H7 (cell line): ENCODE data around the gene FBRSL1. TPM values are rescaled to one million over a fixed set of nuclear protein-coding genes. Genes with fewer than 3 reads are reported as not detected.

Experiments
- DNase-seq: peaks from one replicate; pipeline ENCODE4 v3.0.0; 2012
- H3K27me3 ChIP-seq: 2 replicates; pipeline ENCODE4 v1.6.0; 2011; ENCODE audit warnings: mild to moderate bottlenecking, low read length; ENCODE audit not compliant: control insufficient read depth, insufficient read depth
- H3K36me3 ChIP-seq: replicated peaks from 2 replicates; pipeline ENCODE4 v1.5.1; 2011; ENCODE audit warnings: low read length; ENCODE audit not compliant: control insufficient read depth, insufficient read depth
- H3K4me3 ChIP-seq: 2 replicates; pipeline ENCODE4 v1.5.1; 2011; ENCODE audit warnings: low read depth, mild to moderate bottlenecking, control low read depth, low read length, moderate library complexity; ENCODE audit not compliant: insufficient read depth
- total RNA-seq: library from RNA; depleted of rRNA; stranded (reverse); fragments of >200 nt; shearing (Covaris generic); gene quantifications from 2 replicates; pipeline ENCODE4 v1.2.3, GENCODE V29; 2014

The FBRSL1 gene
- total RNA-seq, 1 experiment from 2014 or later: 17.5 TPM

DNA sequence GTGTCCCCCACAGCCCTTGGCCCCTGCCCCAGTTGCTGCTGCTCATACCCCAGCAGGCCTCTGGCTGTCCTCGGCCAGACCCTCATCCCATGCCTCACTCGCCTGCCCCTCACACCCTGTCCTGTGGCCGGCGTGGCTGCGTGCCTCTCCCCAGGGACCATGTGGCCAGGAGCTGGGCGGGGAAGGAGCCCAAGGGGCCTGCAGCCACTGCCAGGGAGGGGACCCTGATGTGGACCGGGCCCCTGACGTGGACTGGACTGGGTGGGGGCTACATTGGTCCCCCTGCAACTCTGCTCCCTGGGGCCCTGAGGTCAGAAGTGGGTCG lies 10.9 kb downstream of the FBRSL1 start:
- Histone ChIP-seq H3K36me3 (no peaks in the 10 kb centered on the region), H3K4me3 (no peak overlapping the region)

DNA sequence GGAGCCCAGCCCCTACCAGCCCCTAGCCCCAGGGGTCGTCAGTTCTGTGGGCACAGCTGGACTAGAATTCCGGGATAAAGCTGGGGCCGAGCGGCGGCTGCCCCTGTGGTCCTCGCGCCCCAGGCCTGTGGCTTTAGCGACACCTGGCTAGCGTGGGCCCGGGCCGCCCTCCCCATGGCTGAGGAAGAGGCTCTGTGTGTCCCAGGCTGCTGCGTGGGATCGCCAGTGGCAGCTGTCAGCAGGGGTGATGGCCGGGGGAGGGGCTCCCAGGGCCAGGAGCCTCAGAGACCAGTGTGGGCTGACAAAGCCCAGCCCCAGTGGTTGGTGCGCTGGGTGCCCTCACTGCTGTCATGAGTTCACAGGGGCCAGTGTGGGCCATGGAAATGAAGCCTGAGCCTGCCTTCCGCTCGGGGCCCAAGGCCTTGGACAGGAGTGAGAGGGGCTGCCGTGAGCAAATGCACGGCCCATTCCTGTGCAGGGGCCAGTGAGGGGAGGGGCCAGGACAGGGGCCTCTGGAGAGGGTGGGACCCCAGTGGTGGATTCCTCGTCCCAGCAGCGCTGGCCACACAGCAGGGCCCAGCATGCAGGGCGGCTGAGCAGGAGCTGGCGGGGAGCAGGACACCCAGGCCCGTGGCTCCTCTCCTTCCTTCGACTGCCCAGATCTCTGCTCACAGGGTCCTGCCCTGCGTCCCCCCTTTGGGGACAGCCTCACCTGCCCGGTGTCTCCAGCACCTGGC lies 11.4 kb downstream of the FBRSL1 start:
- Histone ChIP-seq H3K36me3 (no peaks in the 10 kb centered on the region), H3K4me3 (no peak overlapping the region), H3K27me3 (no peaks in the 10 kb centered on the region)
- DNase-seq: peak; percentile 83

More for the DNA sequence above, 10.9 kb downstream of the FBRSL1 start:
- no peaks in the 10 kb centered on the region for H3K27me3 ChIP-seq
- no peak for DNase-seq

DNA sequence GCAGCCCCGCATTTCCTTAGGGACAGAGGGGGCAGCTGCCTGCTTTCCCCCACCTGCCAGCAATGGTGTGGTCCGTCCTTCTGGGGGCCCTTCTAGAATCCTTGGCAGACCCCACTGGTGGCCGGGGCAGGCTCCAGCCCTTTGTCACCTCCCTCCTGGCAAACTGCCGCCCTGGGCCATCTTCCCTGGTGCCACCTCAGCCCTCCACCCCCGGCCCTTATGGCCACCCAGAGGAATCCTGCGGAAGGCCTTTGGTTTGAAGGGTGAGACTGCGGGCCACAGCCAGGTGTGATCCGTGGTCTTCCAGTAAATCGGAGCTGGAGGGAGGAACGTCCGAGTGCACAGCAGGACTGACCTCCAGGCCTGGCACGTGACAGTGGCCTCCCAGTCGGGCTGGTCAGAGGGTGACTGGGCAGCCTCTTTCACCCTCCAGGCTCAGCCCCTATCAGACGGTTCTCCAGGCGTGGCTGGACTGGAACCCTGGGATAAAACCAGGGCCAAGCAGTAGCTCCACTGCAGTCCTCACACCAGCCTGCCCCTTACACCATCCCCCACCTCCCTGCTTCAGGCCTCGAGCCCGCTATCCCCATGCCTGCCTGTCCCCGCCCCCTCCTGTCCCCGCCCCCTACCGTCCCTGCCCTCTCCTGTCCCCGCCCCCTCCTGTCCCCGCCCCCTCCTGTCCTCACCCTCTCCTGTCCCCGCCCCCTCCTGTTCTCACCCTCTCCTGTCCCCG lies 12.4 kb downstream of the FBRSL1 start:
- Histone ChIP-seq H3K36me3 (no peaks in the 10 kb centered on the region), H3K4me3 (no peak overlapping the region), H3K27me3 (no peaks in the 10 kb centered on the region)
- DNase-seq: no peak

- no peaks in the 10 kb centered on the region for H3K27me3 ChIP-seq
- H3K36me3 ChIP-seq: no peaks in the 10 kb centered on the region
- no peak for DNase-seq
- no peak overlapping the region for H3K4me3 ChIP-seq
Observed at GRCh38 chr12:132502882-132503193, 12.9 kb downstream of the FBRSL1 start.

GRCh38 chr12:132503618-132504204 lies 13.8 kb downstream of the FBRSL1 start:
- Histone ChIP-seq H3K36me3 (no peaks in the 10 kb centered on the region), H3K27me3 (no peaks in the 10 kb centered on the region), H3K4me3 (no peak overlapping the region)
- no peak for DNase-seq

DNA sequence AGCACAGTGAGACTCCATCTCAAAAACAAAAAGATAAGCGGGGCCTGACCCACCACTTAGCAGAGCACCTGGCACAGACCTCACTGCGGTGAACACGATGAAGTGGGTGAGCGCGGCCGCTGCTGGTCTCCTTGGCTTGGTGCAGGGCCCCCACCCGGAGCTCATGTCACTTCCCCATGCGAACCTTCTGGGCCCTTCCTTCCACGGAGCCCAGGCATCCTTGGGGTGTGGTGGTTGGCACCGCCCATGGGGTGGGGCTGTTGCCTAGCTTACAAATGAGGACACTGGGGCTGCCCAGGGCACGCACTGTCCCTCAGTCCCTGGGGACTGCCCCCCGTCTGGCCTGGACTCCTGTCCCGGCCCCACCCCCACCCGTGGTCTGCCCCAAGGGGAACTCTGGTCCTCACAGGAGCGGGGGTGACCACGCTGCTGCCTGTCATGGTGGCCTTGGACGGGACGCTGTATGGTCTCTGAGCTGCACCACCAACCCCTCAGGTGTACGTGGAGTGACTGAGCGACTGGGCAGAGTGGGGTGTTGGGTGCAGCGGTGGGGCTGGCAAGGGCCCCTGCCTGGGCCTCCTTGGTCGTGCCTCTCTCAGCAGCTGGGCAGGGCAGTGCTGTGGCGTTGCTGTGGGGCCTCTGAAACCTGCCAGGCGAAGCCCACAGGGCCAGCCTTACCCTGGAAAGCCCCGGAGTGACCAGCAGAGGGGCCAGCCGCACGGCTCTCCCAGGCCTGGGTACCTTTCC lies 15.3 kb downstream of the FBRSL1 start:
- DNase-seq: peak; percentile 67
- no peaks in the 10 kb centered on the region for H3K36me3 ChIP-seq
- H3K27me3 ChIP-seq: no peaks in the 10 kb centered on the region
- no peak overlapping the region for H3K4me3 ChIP-seq

- no peaks in the 10 kb centered on the region for H3K27me3 ChIP-seq
- peak; percentile 67 for DNase-seq
Observed at GRCh38 chr12:132505852-132506219, 15.9 kb downstream of the FBRSL1 start.

DNA sequence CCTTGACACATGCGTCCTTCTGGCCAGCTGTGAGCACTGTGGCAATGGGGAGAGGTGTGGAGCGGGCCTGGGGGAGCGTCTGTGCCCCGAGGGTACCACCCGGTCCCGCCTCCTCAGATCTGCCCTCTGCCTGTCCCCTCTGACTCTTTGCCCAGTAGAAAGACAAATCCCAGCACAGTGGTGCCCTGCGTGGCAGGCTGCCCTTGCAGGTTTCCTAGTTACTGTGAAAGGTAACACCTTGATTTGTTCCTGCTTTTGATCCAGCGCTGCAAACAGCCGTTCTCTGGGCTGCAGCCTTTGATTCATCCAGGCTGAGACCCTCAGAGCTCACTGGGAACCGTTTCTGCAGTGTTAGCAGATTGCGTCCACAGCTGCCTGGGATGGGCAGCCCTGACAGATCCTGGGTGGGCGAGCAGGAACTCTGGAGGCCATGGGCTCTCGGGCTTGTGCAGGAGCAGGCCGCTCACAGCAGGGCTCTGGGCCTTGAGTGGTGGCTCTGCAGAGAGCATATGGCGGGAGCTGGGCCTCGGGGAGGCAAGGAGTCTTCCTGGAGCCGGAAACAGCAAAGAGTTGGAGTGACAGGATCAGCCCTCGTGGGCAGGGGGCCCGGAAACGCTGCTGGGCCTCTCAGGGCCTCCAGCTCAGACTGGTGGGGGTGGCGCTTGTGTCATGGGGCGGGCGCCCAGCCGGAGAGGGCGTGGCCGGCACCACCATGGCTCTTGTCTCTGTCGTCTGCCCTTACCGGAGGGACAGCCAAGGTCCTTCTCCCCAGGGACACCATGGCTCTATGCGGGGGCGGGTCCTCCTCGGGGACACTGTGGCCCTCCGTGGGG lies 16.6 kb downstream of the FBRSL1 start:
- H3K36me3 ChIP-seq: no peaks in the 10 kb centered on the region
- peak; percentile 67 for DNase-seq
- no peak overlapping the region for H3K4me3 ChIP-seq
- H3K27me3 ChIP-seq: no peaks in the 10 kb centered on the region

More at GRCh38 chr12:132505852-132506219, 15.9 kb downstream of the FBRSL1 start:
- Histone ChIP-seq H3K36me3 (no peaks in the 10 kb centered on the region), H3K4me3 (no peak overlapping the region)

DNA sequence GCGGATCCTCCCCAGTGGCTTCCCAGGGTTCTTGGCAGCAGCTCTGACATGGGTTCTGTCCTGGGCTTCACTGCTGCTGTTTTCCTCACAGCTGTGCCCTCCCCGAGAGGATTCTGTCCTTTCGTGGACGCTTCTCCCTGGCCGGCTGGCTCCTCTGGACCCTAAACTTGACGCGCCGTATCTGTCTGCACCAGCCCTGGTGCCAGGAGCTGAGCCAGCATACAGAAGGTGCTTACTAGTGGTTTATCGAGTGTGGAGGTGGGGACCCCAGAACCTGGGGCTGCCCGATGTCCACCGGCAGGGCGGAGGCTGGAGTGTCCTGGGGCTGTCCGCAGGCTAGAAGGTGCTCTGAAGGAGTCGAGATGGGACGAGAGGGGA lies 17.2 kb downstream of the FBRSL1 start:
- Histone ChIP-seq H3K36me3 (no peaks in the 10 kb centered on the region), H3K4me3 (no peak overlapping the region), H3K27me3 (no peaks in the 10 kb centered on the region)
- peak; percentile 71 for DNase-seq

DNA sequence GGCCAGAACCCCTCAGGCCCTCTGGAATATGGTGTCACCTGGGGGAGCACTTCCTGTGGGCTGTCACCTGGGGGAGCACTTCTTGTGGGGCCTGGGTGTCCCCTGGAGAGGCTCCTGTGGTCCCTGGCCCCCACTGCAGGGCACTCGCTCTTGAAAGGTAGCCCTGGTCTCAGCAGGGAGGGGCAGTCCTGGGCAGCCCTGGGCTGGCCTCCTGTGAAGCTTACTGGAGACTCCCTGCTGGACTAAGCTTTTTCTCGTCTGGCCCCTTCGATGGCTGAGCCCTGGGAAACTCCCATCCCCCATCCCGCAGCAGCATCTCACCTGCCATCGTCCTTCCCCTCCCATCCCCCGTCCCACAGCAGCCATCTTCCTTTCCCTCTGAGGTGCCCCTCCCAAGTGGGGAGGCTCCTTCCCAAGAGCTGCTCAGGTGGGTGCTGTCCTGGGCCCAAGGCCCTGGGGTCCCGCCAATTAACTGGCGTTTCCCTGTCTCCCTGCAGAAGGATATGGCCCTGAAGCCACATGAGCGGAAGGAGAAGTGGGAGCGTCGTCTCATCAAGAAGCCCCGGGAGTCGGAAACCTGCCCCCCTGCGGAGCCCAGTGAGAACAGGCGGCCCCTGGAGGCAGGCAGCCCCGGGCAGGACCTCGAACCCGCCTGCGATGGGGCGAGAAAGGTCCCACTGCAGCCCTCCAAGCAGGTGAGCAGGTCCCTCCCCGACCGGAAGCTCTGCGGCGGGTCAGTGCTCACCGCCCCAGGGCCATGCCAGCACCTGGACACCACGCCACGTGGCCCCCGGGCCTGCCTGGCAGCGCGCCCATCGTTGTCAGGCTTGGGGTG lies 17.9 kb downstream of the FBRSL1 start:
- no peaks in the 10 kb centered on the region for H3K36me3 ChIP-seq
- no peak overlapping the region for H3K4me3 ChIP-seq
- H3K27me3 ChIP-seq: no peaks in the 10 kb centered on the region
- peak; percentile 70 for DNase-seq

DNA sequence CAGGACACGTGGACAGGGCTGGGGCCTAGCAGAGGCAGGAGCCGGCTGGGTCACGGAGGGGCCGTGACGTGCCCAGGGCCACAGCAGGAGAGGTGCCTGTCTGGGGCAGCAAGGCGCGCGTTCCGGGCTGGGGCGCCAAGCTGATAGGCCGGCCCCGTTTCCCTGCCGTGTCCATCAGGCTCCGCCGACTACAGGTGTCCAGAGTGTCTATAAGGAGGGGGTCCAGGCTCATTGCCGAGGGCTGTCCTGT lies 18.5 kb downstream of the FBRSL1 start:
- DNase-seq: peak; percentile 71
- H3K4me3 ChIP-seq: no peak overlapping the region

GRCh38 chr12:132508860-132509732 lies 19.1 kb downstream of the FBRSL1 start:
- peak; percentile 68 for DNase-seq
- Histone ChIP-seq H3K27me3 (no peaks in the 10 kb centered on the region), H3K36me3 (no peaks in the 10 kb centered on the region), H3K4me3 (no peak overlapping the region)

More for the DNA sequence above, 18.5 kb downstream of the FBRSL1 start:
- Histone ChIP-seq H3K27me3 (no peaks in the 10 kb centered on the region), H3K36me3 (no peaks in the 10 kb centered on the region)

DNA sequence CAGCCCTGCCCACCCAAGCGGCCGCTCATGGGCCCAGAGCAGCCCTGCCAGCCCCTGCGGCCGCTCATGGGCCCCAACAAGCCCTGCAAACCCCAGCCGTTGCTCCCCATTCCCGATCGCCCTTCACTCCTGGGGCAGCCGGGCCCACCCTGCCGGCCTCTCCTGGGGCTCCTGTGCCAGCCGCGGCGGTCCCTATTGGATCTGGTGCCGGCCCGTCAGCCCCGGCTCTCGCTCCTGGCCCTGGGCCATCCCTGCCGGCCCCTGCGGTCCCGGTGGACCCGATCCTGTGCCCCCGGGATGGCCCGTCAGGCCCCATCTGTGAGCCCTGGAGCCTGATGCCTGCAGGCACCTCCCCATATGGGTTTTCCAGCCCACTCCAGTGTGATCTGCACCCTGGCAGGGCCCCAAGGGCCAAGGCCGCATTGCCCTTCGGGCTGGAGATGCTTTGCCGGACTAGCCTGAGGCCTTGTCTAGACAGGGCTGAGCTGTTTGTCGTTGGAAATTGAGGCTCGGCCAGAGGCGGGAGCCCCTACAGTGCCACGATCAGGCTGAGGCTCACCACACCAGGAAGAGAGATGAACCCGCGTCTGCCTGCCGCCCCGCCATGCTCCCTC lies 20.3 kb downstream of the FBRSL1 start:
- Histone ChIP-seq H3K27me3 (no peaks in the 10 kb centered on the region), H3K4me3 (no peak overlapping the region), H3K36me3 (no peaks in the 10 kb centered on the region)
- DNase-seq: peak; percentile 68
